Tibial artery (tissue), 4 donors: ENCODE measurements around the gene LTO1.
A peak's percentile ranks its signal among the peaks of the same experiment; 100 is the strongest.

Source experiments
- DNase-seq, 2 donors: peaks; one replicate each; pipeline ENCODE4 v3.0.0-alpha.2; 2019
- H3K27ac ChIP-seq, 2 donors: fragments of 200-600 bp; sonication (generic) in 1 of 2; 1 replicate in 1 of 2; 2 replicates in 1 of 2; pipeline ENCODE4 v1.5.1; 2018 to 2019; ENCODE audit warnings: mild to moderate bottlenecking in 1 of 2
- H3K27me3 ChIP-seq, 2 donors: fragments of 200-600 bp; sonication (generic) in 1 of 2; one replicate each; pipeline versions ENCODE4 v1.5.1 to v1.6.0; 2016 to 2019
- H3K36me3 ChIP-seq, 3 donors: fragments of 200-600 bp; sonication (generic) in 2 of 3; one replicate each; pipeline ENCODE4 v1.5.1; 2016 to 2019; ENCODE audit warnings: mild to moderate bottlenecking in 2 of 3
- H3K4me1 ChIP-seq, 4 donors: fragments of 200-600 bp; sonication (generic) in 2 of 4; 1 replicate in 3 of 4; 2 replicates in 1 of 4; pipeline ENCODE4 v1.5.1; 2016 to 2019
- H3K4me3 ChIP-seq, 2 donors: fragments of 200-600 bp; sonication (generic) in 1 of 2; 1 replicate in 1 of 2; 2 replicates in 1 of 2; pipeline ENCODE4 v1.5.1; 2018 to 2019; ENCODE audit warnings: mild to moderate bottlenecking in 2 of 2
- H3K9me3 ChIP-seq, 3 donors: fragments of 200-600 bp; sonication (generic) in 1 of 3; one replicate each; pipeline ENCODE4 v1.5.1; 2016 to 2019
- CTCF ChIP-seq, 2 experiments: fragments of 200-600 bp in 1 of 2; fragments of 450-650 bp in 1 of 2; IDR thresholded peaks; one replicate each; pipeline ENCODE4 v1.5.1; 2017 to 2019; ENCODE audit warnings: antibody characterized with exemption in 2 of 2, mild to moderate bottlenecking in 1 of 2, moderate library complexity in 1 of 2
- intact Hi-C: fragments of 100-400 bp; cut with DNase I; formaldehyde crosslinking; loops from one replicate; pipeline ENCODE4 v1.15.0; 2023; ENCODE audit warnings: low total_unique reads

LTO1 gene

DNA sequence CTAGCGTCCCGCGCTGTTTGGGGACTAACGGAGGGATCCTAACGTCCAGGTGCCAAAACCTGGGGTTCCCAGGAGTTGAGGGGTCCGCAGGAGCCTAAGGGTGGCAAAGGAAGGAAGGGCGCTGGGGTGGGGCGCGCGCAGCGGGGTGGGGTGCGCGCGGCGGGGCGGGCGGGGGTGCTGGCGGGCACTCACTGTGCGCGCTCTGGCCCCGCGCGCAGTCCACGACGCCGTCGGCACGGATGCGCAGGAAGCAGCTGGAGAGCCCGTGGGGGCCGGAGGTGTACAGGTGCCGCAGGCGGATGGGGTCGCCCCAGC is 28.3 kb upstream of the LTO1 start:
- no peak for TF ChIP-seq CTCF (IDR thresholded peaks at IDR 0.05)
- Histone ChIP-seq H3K36me3 (no peaks in the 10 kb centered on the region), H3K27ac (no peak overlapping the region), H3K9me3 (no peaks in the 10 kb centered on the region), H3K4me1 (peaks cover 0 to 29% (median 24%) of the 10 kb centered on the region in 4 donors), H3K4me3 (no peak overlapping the region), H3K27me3 (peaks cover 0 to 82% of the 10 kb centered on the region in 2 donors)
- no peak for DNase-seq
- intact Hi-C loops = loop anchor here (5.0 kb wide), 1 partner anchor 189 kb away; no protein-coding TSS in a partner anchor

GRCh38 chr11:69702769-69703452 is 27.8 kb upstream of the LTO1 start:
- intact Hi-C loops = loop anchor here (5.0 kb wide), 1 partner anchor 189 kb away; no protein-coding TSS in a partner anchor
- no peak for DNase-seq

DNA sequence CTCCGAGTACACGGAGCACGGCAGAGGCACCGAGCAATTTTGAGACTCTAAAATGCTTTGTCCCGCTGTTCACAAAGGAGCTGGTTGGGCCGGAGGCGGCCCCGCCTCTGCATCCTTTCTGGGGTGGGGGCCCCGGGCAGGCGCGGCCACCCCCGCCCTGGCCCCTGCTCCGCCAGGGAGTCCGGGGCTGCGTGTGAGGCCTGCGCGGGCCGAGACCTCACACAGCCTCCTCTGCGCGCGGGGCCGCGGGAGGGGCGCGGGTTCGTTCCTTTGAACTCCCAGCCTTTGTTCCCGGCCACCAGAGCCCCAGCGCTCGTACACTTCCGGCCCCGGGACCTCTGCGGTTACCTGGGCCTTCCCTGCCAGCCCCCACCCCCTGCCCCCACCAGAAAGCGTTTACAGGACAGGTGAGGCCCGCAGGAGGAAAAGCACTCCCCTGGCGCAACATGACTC is 27.1 kb upstream of the LTO1 start:
- Histone ChIP-seq H3K27me3 (peaks cover 0 to 93% of the 10 kb centered on the region in 2 donors), H3K4me1 (peaks cover 0 to 29% (median 24%) of the 10 kb centered on the region in 4 donors)

More at GRCh38 chr11:69702769-69703452, 27.8 kb upstream of the LTO1 start:
- Histone ChIP-seq H3K27me3 (peaks cover 0 to 87% of the 10 kb centered on the region in 2 donors), H3K36me3 (no peaks in the 10 kb centered on the region), H3K9me3 (no peaks in the 10 kb centered on the region), H3K4me3 (no peak overlapping the region), H3K4me1 (peaks cover 0 to 29% (median 24%) of the 10 kb centered on the region in 4 donors), H3K27ac (no peak overlapping the region)
- no peak for TF ChIP-seq CTCF (IDR thresholded peaks at IDR 0.05)

DNA sequence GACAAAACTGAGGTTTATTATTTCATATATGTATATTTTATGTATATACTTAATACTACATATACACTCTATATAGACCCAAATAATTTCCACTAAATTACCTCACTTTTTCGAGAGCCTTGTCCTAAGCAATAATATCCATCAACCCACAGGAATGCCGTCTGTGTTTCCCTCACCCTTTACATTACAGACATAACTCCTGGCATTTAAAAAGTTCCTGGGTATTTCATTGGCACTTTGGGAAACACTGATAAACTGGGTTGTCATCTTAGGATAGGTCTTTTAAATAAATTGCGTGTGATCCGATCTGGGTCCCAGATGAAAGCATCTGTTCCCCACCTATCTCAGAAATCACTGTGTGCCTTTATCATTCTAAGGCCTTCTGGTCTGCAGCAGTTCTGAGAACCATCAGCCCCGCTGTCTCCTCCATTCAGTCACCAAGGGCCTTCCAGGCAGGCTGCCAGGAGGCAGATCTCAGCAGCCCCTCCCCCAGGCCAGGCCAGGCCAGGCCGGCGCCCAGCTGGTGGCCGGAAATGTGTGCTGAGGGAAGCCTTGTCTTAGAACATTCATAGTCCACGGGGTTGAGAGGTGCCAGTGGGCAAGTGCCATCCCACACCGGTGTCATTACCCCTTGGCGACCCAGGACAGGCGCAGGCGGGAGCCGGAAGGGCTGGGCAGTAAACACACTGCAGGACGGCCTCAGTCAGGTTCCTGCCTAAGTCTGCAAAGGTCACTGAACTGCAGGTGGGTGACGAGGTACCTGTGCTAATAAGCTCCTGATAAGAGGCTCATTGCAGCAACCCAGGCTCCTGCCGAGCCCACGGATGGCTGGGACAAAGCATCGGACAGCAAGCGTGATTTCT is 25.4 kb upstream of the LTO1 start:
- DNase-seq = peak in 1 of 2 donors; percentile 59
- Histone ChIP-seq H3K4me3 (no peak overlapping the region), H3K36me3 (no peaks in the 10 kb centered on the region), H3K27me3 (peaks cover 0 to 96% of the 10 kb centered on the region in 2 donors), H3K27ac (no peak overlapping the region), H3K9me3 (no peaks in the 10 kb centered on the region), H3K4me1 (peaks cover 0 to 29% (median 24%) of the 10 kb centered on the region in 4 donors)
- intact Hi-C loops = loop anchor here (5.0 kb wide), 1 partner anchor 192 kb away; no protein-coding TSS in a partner anchor
- TF ChIP-seq CTCF (IDR thresholded peaks at IDR 0.05) = no peak

More for the DNA sequence above, 27.1 kb upstream of the LTO1 start:
- Histone ChIP-seq H3K9me3 (no peaks in the 10 kb centered on the region), H3K27ac (no peak overlapping the region), H3K36me3 (no peaks in the 10 kb centered on the region), H3K4me3 (no peak overlapping the region)
- TF ChIP-seq CTCF (IDR thresholded peaks at IDR 0.05) = no peak
- intact Hi-C loops = loop anchor here (5.0 kb wide), 1 partner anchor 190 kb away; no protein-coding TSS in a partner anchor
- DNase-seq = no peak

- H3K27ac ChIP-seq = no peak overlapping the region
Observed at GRCh38 chr11:69699213-69699612, 24.1 kb upstream of the LTO1 start.

More at GRCh38 chr11:69699213-69699612, 24.1 kb upstream of the LTO1 start:
- no peak for TF ChIP-seq CTCF (IDR thresholded peaks at IDR 0.05)
- Histone ChIP-seq H3K4me1 (peaks cover 0 to 23% (median 17%) of the 10 kb centered on the region in 4 donors), H3K36me3 (no peaks in the 10 kb centered on the region), H3K4me3 (no peak overlapping the region), H3K27me3 (peaks cover 0 to 91% of the 10 kb centered on the region in 2 donors), H3K9me3 (no peaks in the 10 kb centered on the region)
- intact Hi-C loops = no loop called here
- DNase-seq = peak in 1 of 2 donors; percentile 50
